ENCODE results near the gene CYP2F1.
"Not testable (repeated sequence)": the region's sequence is repeated elsewhere in the genome, so short reads cannot be mapped to it uniquely, and the experiment has no call there.

Gene CYP2F1

DNA sequence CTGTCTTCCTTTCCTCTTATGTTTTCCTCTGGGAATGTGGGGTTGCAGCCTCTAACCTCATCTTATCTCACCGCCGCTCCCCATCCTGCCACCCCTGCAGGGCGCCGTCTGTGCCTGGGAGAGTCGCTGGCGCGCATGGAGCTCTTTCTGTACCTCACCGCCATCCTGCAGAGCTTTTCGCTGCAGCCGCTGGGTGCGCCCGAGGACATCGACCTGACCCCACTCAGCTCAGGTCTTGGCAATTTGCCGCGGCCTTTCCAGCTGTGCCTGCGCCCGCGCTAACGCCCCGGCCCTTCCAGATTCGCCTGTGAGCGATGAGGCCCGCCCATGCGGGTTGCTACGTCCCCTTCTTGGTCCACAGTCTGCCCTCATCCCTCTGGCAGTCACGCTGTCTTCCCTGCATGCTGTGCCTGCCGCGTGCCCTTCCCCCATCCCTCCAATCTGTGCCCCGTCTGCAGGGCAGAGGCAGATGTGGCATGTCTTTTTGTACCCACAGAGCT lies 13.6 kb downstream of the CYP2F1 start:
- DNase-seq, result not testable (repeated sequence)

GRCh38 chr19:41128692-41129091 lies 14.5 kb downstream of the CYP2F1 start:
- DNase-seq, result no peak

GRCh38 chr19:41131186-41131585 lies 17.0 kb downstream of the CYP2F1 start:
- no peak for DNase-seq

GRCh38 chr19:41133260-41133659 lies 19.0 kb downstream of the CYP2F1 start:
- DNase-seq, result no peak

GRCh38 chr19:41134616-41135015 lies 20.4 kb downstream of the CYP2F1 start:
- no peak for DNase-seq

GRCh38 chr19:41135390-41136384 lies 21.5 kb downstream of the CYP2F1 start:
- DNase-seq, result not testable (repeated sequence)

DNA sequence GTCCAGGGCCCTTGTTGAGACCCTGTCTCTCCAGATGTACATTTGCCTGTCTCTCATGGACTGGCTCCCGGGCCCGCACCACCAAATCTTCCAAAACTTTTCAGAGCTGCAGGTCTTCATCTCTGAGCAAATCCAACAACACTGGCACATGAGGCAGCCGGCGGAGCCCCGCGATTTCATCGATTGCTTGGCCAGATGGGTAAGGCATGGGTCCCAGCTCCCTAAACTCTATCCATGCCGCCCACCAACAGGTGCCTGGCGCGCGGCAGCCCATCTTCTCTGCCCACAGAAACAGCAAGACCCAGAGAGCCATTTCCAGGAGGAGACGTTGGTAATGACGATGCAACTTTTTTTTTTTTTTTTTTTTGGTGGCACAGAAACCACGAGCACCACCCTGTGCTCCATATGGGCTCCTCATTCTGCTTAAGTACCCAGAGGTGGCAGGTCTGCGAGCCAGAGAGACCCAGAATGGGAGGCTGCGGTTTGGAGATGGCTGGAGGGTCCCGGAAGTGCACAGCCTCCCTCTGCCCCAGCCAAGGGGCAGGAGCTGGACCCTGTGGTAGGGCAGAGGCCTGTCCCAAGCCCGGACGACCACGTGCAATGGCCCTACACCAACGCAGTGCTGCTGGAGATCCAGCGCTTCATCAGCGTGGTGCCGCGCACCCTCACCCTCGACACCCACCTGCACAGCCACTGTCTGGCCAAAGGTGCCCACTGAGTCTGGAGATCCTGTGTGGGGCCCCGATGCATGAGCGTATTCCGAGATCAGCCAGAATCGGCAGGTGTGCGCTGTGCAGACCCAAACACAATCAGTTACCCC lies 22.6 kb downstream of the CYP2F1 start:
- DNase-seq, result no peak

- DNase-seq, result no peak
Observed at GRCh38 chr19:41144403-41144802, 30.2 kb downstream of the CYP2F1 start.

- no peak for DNase-seq
Observed at GRCh38 chr19:41149831-41150230, 35.6 kb downstream of the CYP2F1 start.

DNA sequence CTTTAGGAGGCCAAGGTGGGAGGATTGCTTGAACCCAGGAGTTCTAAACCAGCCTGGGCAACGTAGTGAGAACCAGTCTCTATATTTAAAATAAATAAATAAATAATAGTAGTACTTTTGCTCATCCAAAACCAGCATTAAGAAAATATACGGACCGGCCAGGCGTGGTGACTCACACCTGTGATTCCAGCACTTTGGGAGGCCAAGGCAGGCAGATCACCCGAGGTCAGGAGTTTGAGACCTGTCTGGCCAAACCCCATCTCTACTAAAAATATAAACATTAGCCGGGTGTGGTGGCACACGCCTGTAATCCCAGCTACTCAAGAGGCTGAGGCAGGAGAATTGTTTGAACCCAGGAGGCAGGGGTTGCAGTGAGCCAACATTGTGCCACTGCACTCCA lies 36.8 kb downstream of the CYP2F1 start:
- not testable (repeated sequence) for DNase-seq

GRCh38 chr19:41154060-41154459 lies 39.8 kb downstream of the CYP2F1 start:
- no peak for DNase-seq

DNA sequence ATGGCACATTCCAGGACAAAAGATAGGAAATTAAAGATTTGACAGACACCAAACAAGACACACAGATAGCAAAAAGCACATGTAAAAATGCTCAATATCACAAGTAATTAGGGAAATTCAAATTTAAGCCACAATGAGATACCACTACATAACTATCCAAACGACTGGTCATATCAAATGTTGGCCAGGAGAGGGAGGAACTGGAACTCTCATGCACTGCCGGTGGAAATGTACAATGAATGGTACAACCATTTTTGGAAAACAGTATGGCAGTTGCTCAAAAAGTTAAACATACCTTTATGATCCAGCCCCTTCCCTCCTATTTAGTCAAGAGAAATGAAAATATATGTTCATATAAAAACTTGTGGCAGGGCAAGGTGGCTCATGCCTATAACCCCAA lies 42.0 kb downstream of the CYP2F1 start:
- no peak for DNase-seq

DNA sequence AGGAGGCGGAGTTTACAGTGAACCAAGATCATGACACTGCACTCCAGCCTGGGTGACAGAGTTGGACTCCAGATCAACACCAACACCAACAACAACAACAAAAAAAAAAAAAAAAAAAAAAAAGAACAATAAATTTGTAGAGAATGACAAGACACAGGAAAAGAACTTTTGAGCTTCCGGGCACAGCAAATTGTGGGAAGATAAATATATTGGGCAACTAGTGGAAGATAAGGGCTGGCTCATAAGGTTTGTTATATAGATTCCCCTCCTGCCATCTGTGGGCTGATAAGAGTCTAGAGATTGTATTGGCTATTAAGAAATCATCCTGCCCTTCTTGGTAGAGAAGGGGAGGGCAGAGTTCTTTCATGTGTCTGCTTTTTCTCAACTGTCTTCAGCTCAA lies 45.6 kb downstream of the CYP2F1 start:
- no peak for DNase-seq

DNA sequence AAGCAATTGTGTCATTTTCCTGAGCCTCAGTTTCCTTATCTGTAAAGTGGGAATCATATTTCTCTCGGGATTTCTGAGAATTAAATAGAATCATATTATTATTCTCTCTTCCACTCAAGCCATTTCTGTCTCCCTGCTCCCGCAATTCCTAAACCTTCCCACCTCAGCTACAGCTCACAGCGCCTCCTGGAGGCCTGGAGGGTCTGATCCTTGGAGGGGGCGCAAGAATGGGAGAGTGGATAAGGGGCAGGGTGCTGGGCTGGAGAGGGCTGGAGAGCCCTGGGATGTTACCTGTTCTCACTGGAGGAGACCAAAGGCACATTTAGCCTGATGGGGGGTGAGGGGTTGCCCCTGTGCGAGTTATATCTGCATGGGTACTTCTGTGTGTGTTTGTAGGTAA lies 47.7 kb downstream of the CYP2F1 start:
- no peak for DNase-seq

DNA sequence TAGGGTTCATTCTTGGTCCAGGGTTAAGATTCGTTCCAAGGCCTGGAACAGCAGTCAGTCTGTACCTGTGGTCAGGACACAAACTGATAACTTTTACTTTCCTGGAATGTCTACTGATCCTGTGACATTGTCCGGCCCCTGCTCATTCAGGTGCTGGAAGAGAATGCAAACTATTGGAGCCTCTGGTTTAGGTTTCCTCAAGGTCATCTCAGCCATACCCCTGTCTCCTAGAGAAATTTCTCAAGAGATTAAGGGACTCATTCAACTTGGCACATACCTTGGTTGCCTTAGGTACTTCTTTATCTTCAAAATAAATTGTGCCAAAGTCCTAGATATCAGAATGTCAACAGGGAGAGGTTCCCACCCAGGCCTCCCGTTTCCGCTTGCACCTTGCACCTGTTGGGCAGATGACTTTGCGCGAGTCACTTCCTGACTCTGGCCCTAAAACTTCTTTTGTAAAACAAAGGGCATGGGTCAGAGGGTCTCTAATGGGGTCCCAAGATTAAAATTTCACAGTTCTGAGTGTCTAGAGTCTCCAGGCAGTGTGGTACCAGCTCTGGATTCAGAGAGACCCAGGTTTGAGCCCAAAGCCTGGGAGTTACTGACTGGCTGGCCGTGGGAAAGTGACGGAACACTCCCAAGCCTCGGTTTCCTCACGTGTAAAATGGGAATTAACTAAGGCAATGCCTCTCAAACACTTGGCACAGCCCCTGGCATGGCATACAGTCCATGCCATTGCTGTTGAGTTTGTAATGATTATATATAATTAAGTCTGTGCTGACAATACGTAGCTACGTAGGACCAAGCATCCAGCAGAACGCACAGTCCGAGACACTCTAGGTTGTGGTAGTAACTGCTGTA lies 52.9 kb downstream of the CYP2F1 start:
- DNase-seq, result no peak

DNA sequence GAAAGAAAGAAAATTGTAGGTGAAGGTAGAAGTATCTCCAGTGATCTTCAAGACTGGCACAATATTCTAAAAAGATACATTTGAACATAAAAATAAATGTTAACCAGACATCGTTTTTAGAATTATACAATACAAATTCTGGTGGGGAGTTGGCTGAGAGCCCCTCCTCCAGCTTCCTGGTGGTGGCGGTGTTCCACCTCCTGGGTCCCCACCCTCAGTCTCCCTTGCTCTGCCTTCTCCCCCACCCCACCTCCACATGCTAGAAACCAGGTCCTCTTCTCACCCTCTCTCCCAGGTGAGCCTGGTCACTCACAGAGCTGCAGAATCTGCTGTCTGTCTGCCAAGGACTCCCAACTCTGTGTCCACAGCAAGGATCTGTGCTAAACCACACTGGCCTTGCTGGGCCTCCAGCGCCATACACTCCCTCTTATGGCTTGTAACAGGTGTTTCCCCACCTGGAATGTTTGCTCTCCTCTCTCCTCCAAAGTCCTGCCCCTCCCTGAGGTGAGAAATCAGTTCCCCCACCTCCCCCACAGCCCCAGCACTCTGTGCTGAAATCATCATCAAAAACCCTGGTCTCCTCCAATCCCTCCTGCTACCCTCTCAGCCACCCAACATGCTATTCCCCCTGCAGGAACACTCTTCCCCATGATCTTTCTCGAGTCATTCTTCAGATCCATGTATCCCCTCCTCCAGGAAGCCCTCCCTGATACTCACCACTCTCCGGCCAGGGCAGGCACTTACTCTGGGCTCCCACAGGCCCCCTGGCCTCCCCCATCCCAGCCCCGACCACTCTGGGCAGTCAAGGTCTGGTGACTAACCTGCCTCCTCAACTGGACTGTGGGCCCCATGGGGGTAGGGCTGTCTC lies 58.3 kb downstream of the CYP2F1 start:
- no peak for DNase-seq

DNA sequence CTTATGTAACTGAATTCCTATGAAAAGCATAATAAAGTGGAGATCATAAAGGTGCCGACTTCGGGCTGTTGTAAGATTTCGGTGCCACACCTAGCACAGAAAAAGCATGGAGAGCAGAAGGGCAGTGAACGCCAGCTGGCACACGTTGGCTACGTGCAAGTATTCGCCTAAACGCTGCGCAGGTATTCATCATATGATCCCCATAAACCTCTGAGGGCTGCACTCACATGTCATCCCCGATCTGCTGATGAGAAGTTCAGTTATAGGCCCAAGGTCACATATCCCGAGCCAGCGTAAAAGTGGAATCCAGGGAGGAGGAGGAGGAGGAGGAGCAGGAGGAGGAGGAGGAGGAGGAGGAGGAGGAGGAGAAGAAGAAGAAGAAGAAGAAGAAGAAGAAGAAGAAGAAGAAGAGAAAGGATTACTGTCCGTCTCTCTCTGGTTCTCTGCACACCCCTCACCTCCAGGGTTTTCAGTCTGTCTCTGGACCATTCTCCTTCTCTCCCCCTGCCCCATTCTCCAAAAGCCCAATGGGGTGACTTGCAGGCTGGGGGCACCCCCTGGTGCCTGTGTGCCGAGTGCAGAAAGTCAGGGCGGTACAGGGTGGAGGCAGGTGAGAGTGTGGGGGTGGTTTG lies 60.2 kb downstream of the CYP2F1 start:
- no peak for DNase-seq

DNA sequence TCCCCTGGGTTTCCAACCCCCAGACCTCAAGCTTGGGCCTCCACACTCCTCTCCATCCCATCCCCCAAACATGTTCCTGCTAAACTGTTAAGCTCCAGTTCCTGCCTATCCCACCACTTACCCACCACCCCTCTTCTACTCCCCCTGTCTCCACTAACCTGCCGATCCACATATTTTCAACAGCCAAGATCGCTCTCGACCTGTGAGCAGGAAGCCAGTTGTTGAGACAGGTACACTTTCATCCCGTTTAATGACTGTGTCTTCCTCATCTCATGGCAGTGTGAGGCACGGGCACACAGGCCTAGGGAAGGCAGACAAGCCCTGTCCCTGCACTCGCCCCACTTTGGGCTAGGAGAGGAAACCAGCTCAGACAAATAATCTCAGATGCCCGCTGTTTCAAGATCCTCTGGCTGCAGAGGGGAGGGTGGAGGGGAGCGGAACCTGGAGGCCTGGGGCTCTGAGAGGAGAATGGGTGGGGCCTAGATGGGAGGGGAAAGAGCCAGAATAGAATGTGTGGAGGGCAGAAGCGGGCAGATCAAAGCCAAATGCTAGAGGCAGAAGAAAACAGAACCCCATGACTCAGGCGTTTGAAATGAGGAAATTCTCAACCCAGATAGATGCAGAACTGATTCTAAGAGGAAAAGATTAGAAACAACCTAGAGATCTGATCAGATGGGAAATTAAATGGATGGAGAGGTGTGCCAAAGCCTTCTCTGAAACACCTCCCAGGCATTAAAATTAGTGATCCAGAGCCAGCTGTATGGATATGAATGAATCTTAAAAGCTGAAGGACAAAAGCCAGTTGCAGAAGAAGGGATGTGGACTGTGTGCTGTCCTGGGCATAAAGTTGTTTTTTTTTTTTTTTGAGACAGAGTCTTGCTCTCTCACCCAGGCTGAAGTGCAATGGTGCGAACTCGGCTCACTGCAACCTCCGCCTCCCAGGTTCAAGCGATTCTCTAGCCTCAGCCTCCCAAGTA lies 61.9 kb downstream of the CYP2F1 start:
- DNase-seq, result no peak
